RWPE1 (cell line): ENCODE measurements around the gene GMFB.

Source experiments
- CTCF ChIA-PET: fragments of 350-600 bp; sonication (Branson Sonifier 250); formaldehyde crosslinking; extraction: SDS; loops from one replicate; lab custom pipeline; 2021; lab: Yijun Ruan, JAX
- POLR2A ChIA-PET: fragments of 400-600 bp; formaldehyde crosslinking; extraction: SDS; loops from one replicate; lab custom pipeline; 2020; ENCODE audit warnings: antibody characterized with exemption; ENCODE audit not compliant: low non-redundant PET; lab: Yijun Ruan, JAX
- DNase-seq: peaks from one replicate; pipeline ENCODE4 v3.0.0; 2012; ENCODE audit warnings: low spot score
- H3K27ac ChIP-seq: fragments of 450-650 bp; 2 replicates; pipeline ENCODE4 v1.5.1; 2017
- CTCF ChIP-seq: fragments of 450-650 bp; conservative IDR thresholded peaks from 2 replicates; pipeline ENCODE4 v1.5.1; 2017; ENCODE audit warnings: low read depth, mild to moderate bottlenecking

GMFB gene

DNA sequence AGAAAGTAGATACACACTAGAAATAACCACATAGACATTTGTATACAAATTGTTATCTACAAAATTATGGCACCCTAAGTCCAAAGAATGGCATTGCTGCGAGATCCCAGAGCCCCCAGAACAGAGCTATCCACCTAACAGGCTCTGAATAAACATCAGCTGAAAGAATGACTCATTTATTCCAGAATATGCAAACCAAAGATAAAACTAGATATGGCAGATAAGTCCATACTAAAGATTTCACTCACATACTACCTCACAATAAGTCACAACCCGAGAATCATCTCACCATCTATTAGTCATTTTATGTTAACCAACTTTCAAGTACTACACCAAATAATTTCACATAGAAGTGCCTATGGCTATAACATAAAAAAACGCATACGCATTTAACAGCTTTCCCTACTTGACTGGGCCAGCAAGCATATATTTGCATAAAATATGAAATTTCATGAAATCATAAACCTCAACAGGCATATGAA lies 53.2 kb downstream of the GMFB start:
- DNase-seq = peak; percentile 32
- ChIA-PET POLR2A (no interaction called here), CTCF (interaction anchor here (0.6 kb wide), 2 partner anchors 12 to 1610 kb away, joined by 3 to 4 read pairs; no protein-coding TSS in a partner anchor)

DNA sequence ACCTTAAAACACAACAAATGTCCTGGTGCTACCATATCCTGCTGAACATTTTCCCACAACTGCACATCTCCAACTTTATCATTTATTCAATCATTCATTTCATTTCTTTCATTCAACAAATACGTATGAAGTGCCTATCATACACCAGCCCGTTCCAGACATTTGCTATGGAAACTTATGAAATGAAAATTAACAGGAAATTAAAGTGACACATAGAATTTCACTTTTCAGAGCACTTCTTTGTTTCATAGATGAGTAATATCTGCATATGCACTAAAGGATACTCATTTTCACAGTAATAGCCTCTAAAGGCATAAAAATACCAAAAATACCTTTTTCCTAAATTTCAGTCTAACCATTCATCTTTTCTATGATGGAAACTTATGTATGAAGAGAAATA lies 60.3 kb downstream of the GMFB start:
- POLR2A ChIA-PET = no interaction called here
- CTCF ChIA-PET = no interaction called here
- no peak for TF ChIP-seq CTCF
- H3K27ac ChIP-seq = no peak overlapping the region
- DNase-seq = no peak

More for the DNA sequence above, 53.2 kb downstream of the GMFB start:
- no peak overlapping the region for H3K27ac ChIP-seq
- no peak for TF ChIP-seq CTCF

DNA sequence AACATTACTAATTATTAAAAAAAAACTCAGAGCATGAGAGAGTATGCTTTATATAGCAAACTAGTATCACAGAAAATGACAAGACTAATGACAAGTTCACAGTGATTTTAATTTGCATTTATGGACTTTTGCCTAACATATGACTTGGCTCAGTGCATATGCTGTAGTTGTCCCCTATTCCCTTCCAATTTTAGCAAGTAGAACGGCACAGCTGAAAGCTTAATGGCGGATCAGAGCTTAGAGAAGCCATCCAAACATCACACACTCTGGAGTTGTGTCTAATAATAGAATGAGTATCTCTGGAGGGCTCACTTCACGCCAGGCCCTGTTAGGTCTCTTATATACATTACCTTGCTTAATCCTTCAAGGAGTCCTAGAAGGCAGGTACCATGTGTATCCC lies 60.9 kb downstream of the GMFB start:
- POLR2A ChIA-PET = no interaction called here
- CTCF ChIA-PET = interaction anchor here (0.7 kb wide), 1 partner anchor 27 kb away, joined by 3 read pairs; no protein-coding TSS in a partner anchor
- no peak overlapping the region for H3K27ac ChIP-seq
- no peak for DNase-seq
- no peak for TF ChIP-seq CTCF

DNA sequence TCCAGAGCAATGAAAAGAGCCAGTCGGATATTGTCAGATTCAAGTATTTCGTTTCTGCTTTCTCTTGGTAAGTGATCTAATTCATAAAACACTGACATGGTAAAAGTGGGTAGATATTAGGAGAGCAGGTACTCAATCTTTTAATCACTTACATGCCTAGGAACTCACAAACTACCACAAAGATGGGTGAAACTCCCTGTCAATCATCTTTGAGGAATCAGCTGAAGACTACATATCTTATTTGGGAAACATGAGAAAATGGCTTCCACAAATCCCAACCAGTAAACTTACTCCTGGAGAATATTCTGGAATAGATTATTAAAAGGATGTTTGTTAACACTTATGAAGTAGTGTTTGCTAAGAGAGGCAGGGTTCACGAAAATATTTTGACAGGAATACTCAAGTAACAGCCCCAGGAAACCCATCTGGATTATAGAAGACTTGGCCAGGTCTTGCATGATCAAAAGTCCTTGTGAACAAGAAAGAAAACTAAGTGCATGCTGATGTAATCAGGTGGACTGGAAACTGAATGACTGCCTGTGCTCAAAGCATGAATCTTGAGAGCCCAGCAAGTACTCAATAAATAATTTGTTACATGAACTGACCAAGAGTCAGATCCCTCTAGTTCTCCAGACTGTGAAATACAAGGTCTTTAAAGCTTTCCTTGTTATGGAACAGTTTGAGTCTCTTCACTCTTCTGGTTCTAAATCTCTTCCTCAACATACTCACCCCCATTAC lies 63.1 kb downstream of the GMFB start:
- ChIA-PET CTCF (no interaction called here), POLR2A (no interaction called here)
- DNase-seq = no peak
- H3K27ac ChIP-seq = no peak overlapping the region
- TF ChIP-seq CTCF = no peak

DNA sequence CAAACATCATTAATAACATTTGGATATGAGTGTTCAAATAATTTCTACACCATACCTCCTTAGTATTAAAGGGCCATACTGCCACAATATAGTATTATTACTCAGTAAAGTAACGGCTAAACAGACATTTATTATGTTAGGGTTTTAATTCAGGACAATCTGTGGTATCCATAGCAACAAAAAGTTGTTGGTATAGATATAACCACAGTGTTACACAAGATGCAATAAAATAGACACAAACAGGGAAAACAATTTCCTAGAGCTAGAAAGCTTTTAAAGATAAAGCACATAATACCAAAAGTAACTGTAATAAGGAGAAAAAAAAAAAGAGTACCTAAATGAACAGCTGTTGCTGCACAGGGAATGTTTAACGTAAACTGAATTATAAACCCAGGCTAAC lies 63.7 kb downstream of the GMFB start:
- POLR2A ChIA-PET = no interaction called here

More for the DNA sequence above, 63.7 kb downstream of the GMFB start:
- no peak overlapping the region for H3K27ac ChIP-seq
- TF ChIP-seq CTCF = no peak
- CTCF ChIA-PET = no interaction called here
- no peak for DNase-seq
